ENCODE results near the gene C16orf74.

DNA sequence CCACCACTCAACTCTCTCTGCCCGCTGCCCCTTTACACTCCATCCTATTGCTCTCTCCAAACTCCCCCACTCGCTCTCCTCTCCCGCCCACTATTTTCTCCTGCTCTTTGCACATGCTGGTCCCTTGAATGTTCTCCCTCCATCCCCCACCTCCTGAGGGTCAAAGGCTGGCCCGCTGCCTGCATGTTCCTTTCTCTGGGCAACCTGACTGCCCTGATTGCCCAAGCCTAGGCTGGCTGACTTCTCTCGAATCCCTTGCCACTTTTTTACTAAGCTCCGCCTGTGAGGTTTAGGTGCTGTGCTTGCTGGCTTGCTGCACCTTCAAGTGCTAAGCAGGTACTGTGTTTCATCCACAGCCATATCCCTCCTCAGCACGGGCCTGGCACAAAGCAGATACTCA, 45.7 kb upstream of the C16orf74 start:
- TF ChIP-seq CTCF (IDR thresholded peaks at IDR 0.05) (no peak), POLR2A (IDR thresholded peaks at IDR 0.05) (no peak), EP300 (IDR thresholded peaks at IDR 0.05) (no peak)

Data from ovary (tissue), 3 donors.